Measurements from ENCODE around the gene MX2.

- no peak for TF ChIP-seq JUN (IDR thresholded peaks at IDR 0.05; ENCODE audit: borderline replicate concordance, low read depth, low read length)
- TF ChIP-seq JUN (CRISPR knock-in tag; IDR thresholded peaks at IDR 0.05; ENCODE audit: borderline replicate concordance): no peak
- no peak for TF ChIP-seq ZNF639 (CRISPR knock-in tag; conservative IDR thresholded peaks at IDR 0.05 in 1 of 2, IDR thresholded peaks at IDR 0.05 in 1 of 2)
- no peak for TF ChIP-seq STAT5A (IDR thresholded peaks at IDR 0.05; ENCODE audit: borderline replicate concordance, low read length)
- no peak for TF ChIP-seq POLR2A (conservative IDR thresholded peaks at IDR 0.05)
- TF ChIP-seq HDAC8 (tag; IDR thresholded peaks at IDR 0.05): no peak
- no peak for TF ChIP-seq ZNF436 (CRISPR knock-in tag; IDR thresholded peaks at IDR 0.05)
- TF ChIP-seq TOE1 (IDR thresholded peaks at IDR 0.05; ENCODE audit: borderline replicate concordance): no peak
- no peak for TF ChIP-seq TOE1 (CRISPR knock-in tag; IDR thresholded peaks at IDR 0.05; ENCODE audit: borderline replicate concordance, low read depth)
- no peak for TF ChIP-seq HCFC1 (IDR thresholded peaks at IDR 0.05; ENCODE audit: low read depth, low read length)
- no peak for TF ChIP-seq GTF2F1 (IDR thresholded peaks at IDR 0.05; ENCODE audit: low read depth, low read length)
- TF ChIP-seq CHD2 (IDR thresholded peaks at IDR 0.05; ENCODE audit: low read depth, low read length): no peak
- no peak for TF ChIP-seq USF1 (CRISPR knock-in tag; IDR thresholded peaks at IDR 0.05)
Measured at GRCh38 chr21:41403331-41403730, 41.5 kb downstream of the MX2 start.

Data from K562 (cell line).